A549 (cell line): ENCODE data around the gene TIE1. TPM values are rescaled to one million over a fixed set of nuclear protein-coding genes. Genes with fewer than 3 reads are reported as not detected.

ENCODE experiments used
- ATAC-seq, 2 experiments: fragments of 200-7000 bp in 1 of 2; fragments of >200 bp in 1 of 2; cut with Nextera tagmentation in 1 of 2; cut with Tn5 transposase in 1 of 2; 3 replicates each; pipeline versions ENCODE4 v1.8.0 to v1.9.1; 2018 to 2020; ENCODE audit warnings: mild to moderate bottlenecking in 1 of 2, moderate library complexity in 1 of 2
- CTCF ChIA-PET: fragments of 300-600 bp; sonication (Branson Sonifier 250); formaldehyde crosslinking; extraction: SDS; loops from one replicate; lab custom pipeline; 2021; ENCODE audit warnings: antibody characterized with exemption, inconsistent platforms; lab: Yijun Ruan, JAX
- POLR2A ChIA-PET: fragments of 350-600 bp; formaldehyde crosslinking; extraction: SDS; loops from one replicate; lab custom pipeline; 2021; ENCODE audit warnings: antibody characterized with exemption, inconsistent platforms; lab: Yijun Ruan, JAX
- DNase-seq, 2 experiments: peaks; one replicate each; pipeline versions ENCODE4 v3.0.0 to v3.0.0-alpha.2; 2011 to 2016; ENCODE audit warnings: low read depth in 1 of 2, low spot score in 1 of 2
- FAIRE-seq: peaks from 2 replicates; lab custom pipeline; 2011; peaks lifted over from hg19 to GRCh38; lab: Jason Lieb, UNC
- H3K27ac ChIP-seq, 2 experiments: fragments of >200 bp; sonication (Bioruptor Twin); formaldehyde crosslinking; 3 replicates each; pipeline ENCODE4 v1.5.1; 2016 to 2017
- H3K4me1 ChIP-seq: fragments of >200 bp; sonication (Bioruptor Twin); formaldehyde crosslinking; 3 replicates; pipeline ENCODE4 v1.6.1; 2016
- H3K4me2 ChIP-seq: fragments of >200 bp; sonication (Bioruptor Twin); formaldehyde crosslinking; 3 replicates; pipeline ENCODE4 v1.6.1; 2016
- H3K4me3 ChIP-seq: fragments of >200 bp; sonication (Bioruptor Twin); formaldehyde crosslinking; 3 replicates; pipeline ENCODE4 v1.5.1; 2016
- H3K9me3 ChIP-seq: fragments of >200 bp; sonication (Bioruptor Twin); formaldehyde crosslinking; 3 replicates; pipeline ENCODE4 v1.6.1; 2016
- EP300 ChIP-seq, 2 experiments: fragments of >200 bp; sonication (Bioruptor Twin); formaldehyde crosslinking; IDR thresholded peaks; 2 replicates in 1 of 2; 3 replicates in 1 of 2; pipeline ENCODE4 v1.6.1; 2016 to 2017
- HEYL ChIP-seq: fragments of 250-450 bp; sonication (Bioruptor Pico); IDR thresholded peaks from 2 replicates; pipeline ENCODE4 v1.8.0; 2021; ENCODE audit warnings: mild to moderate bottlenecking, moderate library complexity
- HOXA7 ChIP-seq: fragments of 250-450 bp; sonication (Bioruptor Pico); IDR thresholded peaks from 2 replicates; pipeline ENCODE4 v1.5.0; 2020; ENCODE audit warnings: mild to moderate bottlenecking, moderate library complexity
- HOXB13 ChIP-seq: fragments of 250-450 bp; sonication (Bioruptor Pico); IDR thresholded peaks from 2 replicates; pipeline ENCODE4 v1.5.0; 2020; ENCODE audit warnings: low read depth, mild to moderate bottlenecking, moderate library complexity
- JUN ChIP-seq, 2 experiments: fragments of >200 bp; sonication (Bioruptor Twin); formaldehyde crosslinking; IDR thresholded peaks; 2 replicates in 1 of 2; 3 replicates in 1 of 2; pipeline ENCODE4 v1.6.1; 2016 to 2017
- JUNB ChIP-seq: fragments of >200 bp; sonication (Bioruptor Twin); formaldehyde crosslinking; IDR thresholded peaks from 2 replicates; pipeline ENCODE4 v1.6.1; 2016
- KDM1A ChIP-seq: fragments of 200-600 bp; sonication (generic); IDR thresholded peaks from 2 replicates; pipeline ENCODE4 v1.6.1; 2016; ENCODE audit warnings: low read depth, mild to moderate bottlenecking
- MAZ ChIP-seq: fragments of 150-350 bp; IDR thresholded peaks from 2 replicates; pipeline ENCODE4 v1.6.1; 2014; ENCODE audit warnings: antibody characterized with exemption, low read depth, low read length, borderline replicate concordance
- MYC ChIP-seq: IDR thresholded peaks from 2 replicates; pipeline ENCODE4 v1.6.1; 2012; ENCODE audit warnings: mild to moderate bottlenecking, inconsistent platforms, low read length, improper control_type of control experiment, borderline replicate concordance
- PHF8 ChIP-seq: fragments of 200-600 bp; sonication (generic); IDR thresholded peaks from 2 replicates; pipeline ENCODE4 v1.6.1; 2016; ENCODE audit warnings: low read depth, mild to moderate bottlenecking, antibody characterized with exemption, moderate library complexity, borderline replicate concordance
- POLR2A ChIP-seq: IDR thresholded peaks from 2 replicates; pipeline ENCODE4 v1.6.1; 2012; ENCODE audit warnings: mild to moderate bottlenecking, low read length
- RCOR1 ChIP-seq: fragments of 150-350 bp; IDR thresholded peaks from 2 replicates; pipeline ENCODE4 v1.6.1; 2014; ENCODE audit warnings: antibody characterized with exemption, low read length, low read depth
- RFX5 ChIP-seq: fragments of 450-650 bp; IDR thresholded peaks from 2 replicates; pipeline ENCODE4 v1.7.1; 2014; ENCODE audit warnings: antibody characterized with exemption, mild to moderate bottlenecking, moderate library complexity
- RNF2 ChIP-seq: fragments of 200-600 bp; sonication (generic); IDR thresholded peaks from 2 replicates; pipeline ENCODE4 v1.6.1; 2016; ENCODE audit warnings: low read depth, mild to moderate bottlenecking, antibody characterized with exemption, moderate library complexity, borderline replicate concordance
- SREBF2 ChIP-seq: fragments of 450-650 bp; IDR thresholded peaks from 2 replicates; pipeline ENCODE4 v1.6.1; 2014; ENCODE audit warnings: mild to moderate bottlenecking, moderate library complexity
- ZNF302 ChIP-seq: fragments of 250-450 bp; sonication (Bioruptor Pico); IDR thresholded peaks from 2 replicates; pipeline ENCODE4 v1.9.0; 2021; ENCODE audit warnings: inconsistent platforms, mild to moderate bottlenecking, moderate library complexity
- ZSCAN20 ChIP-seq: fragments of 250-450 bp; sonication (Bioruptor Pico); IDR thresholded peaks from 2 replicates; pipeline ENCODE4 v1.8.0; 2022; ENCODE audit warnings: mild to moderate bottlenecking, moderate library complexity
- WGBS: methylation state at CpG from one replicate; pipeline ENCODE4 v1.1.6; 2017; ENCODE audit errors: missing lambda C conversion rate; 5-methylcytosine and 5-hydroxymethylcytosine counted together
- polyA plus RNA-seq, 4 experiments: library from polyadenylated mRNA; depleted of rRNA in 3 of 4; stranded (reverse); fragments of >200 nt; fragmentation: RNase III in 1 of 4; extraction: RNeasy Plus Mini Kit Qiagen cat#74134 plus additional on column Dnase treatment in 1 of 4; gene quantifications; 2 replicates in 3 of 4; 3 replicates in 1 of 4; pipeline ENCODE4 v1.2.3, GENCODE V29; 2011 to 2017
- TF ChIP-seq, protein P1 (sequence below): IDR thresholded peaks from 2 replicates; pipeline ENCODE4 v1.6.1; 2012
- TF ChIP-seq, protein P2 (sequence below): fragments of >200 bp; sonication (Bioruptor Twin); formaldehyde crosslinking; IDR thresholded peaks from 3 replicates; pipeline ENCODE4 v1.5.1; 2016
- TF ChIP-seq, protein P3 (sequence below): fragments of >200 bp; sonication (Bioruptor Twin); formaldehyde crosslinking; IDR thresholded peaks from 3 replicates; pipeline ENCODE4 v1.6.1; 2016
- TF ChIP-seq, protein P4 (sequence below): IDR thresholded peaks from 2 replicates; pipeline ENCODE4 v1.6.1; 2012; ENCODE audit warnings: low read depth, borderline replicate concordance
- TF ChIP-seq, protein P5 (sequence below): IDR thresholded peaks from 2 replicates; pipeline ENCODE4 v1.6.1; 2012
- TF ChIP-seq, protein P6 (sequence below): fragments of 250-450 bp; sonication (Bioruptor Pico); IDR thresholded peaks from 2 replicates; pipeline ENCODE4 v1.5.0; 2020; ENCODE audit warnings: low read depth, mild to moderate bottlenecking, moderate library complexity

Gene TIE1
- polyA plus RNA-seq, 2 of the 4 experiments (the other 2 are of a cell fraction) = not detected

DNA sequence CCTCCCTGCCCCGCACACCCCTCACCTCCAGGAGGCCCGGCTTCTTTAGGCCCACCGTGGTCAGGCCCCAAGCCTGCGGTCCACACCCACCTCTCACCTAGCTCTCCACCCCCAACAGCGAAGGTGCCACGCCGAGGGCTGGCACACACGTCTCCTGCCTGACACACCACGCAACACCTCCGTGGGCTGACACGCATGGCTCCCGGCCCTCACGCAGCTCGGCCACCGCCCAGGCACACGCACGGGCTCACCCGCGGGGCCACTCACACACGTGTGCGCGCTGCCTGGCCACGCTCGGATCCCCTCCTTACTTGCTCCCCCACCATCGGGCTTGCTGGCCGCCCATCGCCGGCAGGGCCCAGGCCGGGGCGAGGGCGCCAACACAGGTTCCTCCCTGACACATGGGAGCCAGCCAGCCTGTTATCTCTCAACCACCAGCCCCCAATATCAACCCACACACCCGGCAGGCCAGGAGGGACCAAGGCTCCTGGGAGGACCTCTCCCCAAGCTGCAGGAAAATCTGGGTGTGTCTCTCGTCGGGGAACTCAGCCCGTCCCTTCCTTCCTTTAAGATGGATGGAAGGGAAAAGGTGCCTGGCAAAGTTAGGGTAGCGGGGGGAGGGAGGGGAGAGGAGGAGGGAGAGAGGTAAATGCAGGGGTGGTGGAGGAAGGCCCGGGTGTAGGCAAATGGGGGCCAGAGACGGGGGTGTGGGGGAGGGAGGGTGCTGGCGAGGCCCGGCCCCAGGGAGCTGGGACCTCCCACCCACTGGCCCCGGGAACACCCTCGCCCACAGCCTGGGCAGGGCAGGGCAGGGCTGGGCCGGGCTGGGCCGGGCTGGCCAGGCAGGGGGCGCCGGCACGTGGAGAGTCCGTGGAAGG, 66.5 kb downstream of the TIE1 start:
- Histone ChIP-seq H3K4me3 (peak overlapping the region; percentile 90), H3K27ac (peak overlapping the region; percentile 94 to 99), H3K4me2 (peak overlapping the region; percentile 99), H3K9me3 (no peaks in the 10 kb centered on the region), H3K4me1 (peaks cover 46% of the 10 kb centered on the region)
- FAIRE-seq (no peak), DNase-seq (peak in 1 of 2 experiments; percentile 46), ATAC-seq (peak; percentile 76 to 84)
- POLR2A ChIA-PET = interaction anchor here (0.6 to 2.4 kb wide), 12 partner anchors 9 to 283 kb away, joined by 3 to 37 read pairs (median 4); partner anchors contain the start of genes CDC20, HYI, KDM4A and MED8
- no peak for TF ChIP-seq ZSCAN20 (CRISPR knock-in tag)
- WGBS = 0% methylated on average over 22 of the region's 48 CpGs
- CTCF ChIA-PET = interaction anchor here (1.4 to 2.4 kb wide), 3 partner anchors 11 to 28 kb away, joined by 4 to 10 read pairs (median 4); no protein-coding TSS in a partner anchor

DNA sequence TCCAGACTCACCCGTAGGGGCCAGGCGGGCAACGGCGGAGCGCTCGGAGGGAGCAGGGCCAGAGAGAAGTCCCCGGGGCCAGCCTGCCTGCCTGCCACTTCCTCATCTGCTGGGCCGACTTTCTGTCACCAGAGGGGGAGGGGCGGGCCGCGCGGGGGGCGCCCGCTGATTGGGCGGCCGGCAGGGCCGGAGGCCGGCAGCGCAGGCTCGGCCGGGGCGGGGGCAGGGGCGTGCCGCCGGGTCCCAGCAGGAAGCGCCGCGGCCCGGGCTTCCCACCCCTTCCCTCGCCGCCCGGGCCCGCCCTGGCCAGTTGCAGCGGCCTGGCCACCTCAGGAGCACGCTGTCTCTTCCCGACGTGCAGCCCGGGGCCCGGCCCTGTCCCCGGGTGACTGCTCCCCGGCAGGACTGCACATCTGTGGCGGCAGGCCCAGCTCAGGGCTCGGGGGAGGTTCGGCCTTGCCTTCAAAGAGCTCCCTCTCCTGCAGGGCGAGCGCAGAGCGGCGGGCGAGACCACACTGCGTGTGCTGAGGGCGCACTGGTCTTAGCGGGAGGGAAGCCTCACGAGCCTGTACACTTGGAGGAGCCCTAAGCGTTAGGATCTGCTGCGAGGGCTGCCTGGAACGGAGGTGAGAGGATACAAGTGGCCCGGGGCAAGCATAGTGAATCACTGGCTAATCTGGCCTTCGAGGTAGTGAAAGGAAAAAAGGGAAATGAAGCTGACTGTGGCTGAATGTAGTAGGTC, 67.3 kb downstream of the TIE1 start, which contains the start of gene ELOVL1:
Gene ELOVL1, minus strand, starts transcription at position 108 of the 742 bp plus-strand sequence. CDS start 2,402 bp downstream, outside the sequence.
- DNase-seq (peak; percentile 72 to 84), ATAC-seq (peak; percentile 83 to 85), FAIRE-seq (no peak)
- WGBS = under 1% methylated on average over 7 of the region's 58 CpGs
- CTCF ChIA-PET = interaction anchor here (0.7 to 2.4 kb wide), 7 partner anchors 10 to 250 kb away, joined by 3 to 10 read pairs (median 4); no protein-coding TSS in a partner anchor
- no peaks in the 10 kb centered on the region for H3K9me3 ChIP-seq
- no peak for TF ChIP-seq JUNB
- TF ChIP-seq KDM1A = no peak
- TF ChIP-seq, protein P1, sequence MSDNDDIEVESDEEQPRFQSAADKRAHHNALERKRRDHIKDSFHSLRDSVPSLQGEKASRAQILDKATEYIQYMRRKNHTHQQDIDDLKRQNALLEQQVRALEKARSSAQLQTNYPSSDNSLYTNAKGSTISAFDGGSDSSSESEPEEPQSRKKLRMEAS = peak; percentile 88
- TF ChIP-seq JUN (IDR thresholded peaks at IDR 0.05) = peak; percentile 80 to 82
- TF ChIP-seq SREBF2 = no peak
- peak; percentile 18; the same call in 1 of the 2 replicates for TF ChIP-seq RNF2
- TF ChIP-seq HOXB13 = peak; percentile 68
- TF ChIP-seq, protein P2, sequence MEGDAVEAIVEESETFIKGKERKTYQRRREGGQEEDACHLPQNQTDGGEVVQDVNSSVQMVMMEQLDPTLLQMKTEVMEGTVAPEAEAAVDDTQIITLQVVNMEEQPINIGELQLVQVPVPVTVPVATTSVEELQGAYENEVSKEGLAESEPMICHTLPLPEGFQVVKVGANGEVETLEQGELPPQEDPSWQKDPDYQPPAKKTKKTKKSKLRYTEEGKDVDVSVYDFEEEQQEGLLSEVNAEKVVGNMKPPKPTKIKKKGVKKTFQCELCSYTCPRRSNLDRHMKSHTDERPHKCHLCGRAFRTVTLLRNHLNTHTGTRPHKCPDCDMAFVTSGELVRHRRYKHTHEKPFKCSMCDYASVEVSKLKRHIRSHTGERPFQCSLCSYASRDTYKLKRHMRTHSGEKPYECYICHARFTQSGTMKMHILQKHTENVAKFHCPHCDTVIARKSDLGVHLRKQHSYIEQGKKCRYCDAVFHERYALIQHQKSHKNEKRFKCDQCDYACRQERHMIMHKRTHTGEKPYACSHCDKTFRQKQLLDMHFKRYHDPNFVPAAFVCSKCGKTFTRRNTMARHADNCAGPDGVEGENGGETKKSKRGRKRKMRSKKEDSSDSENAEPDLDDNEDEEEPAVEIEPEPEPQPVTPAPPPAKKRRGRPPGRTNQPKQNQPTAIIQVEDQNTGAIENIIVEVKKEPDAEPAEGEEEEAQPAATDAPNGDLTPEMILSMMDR = no peak
- peak; percentile 82 for TF ChIP-seq POLR2A
- no peak for TF ChIP-seq ZSCAN20 (CRISPR knock-in tag)
- no peak for TF ChIP-seq RCOR1
- peak; percentile 36; the same call in 1 of the 2 replicates for TF ChIP-seq PHF8
- no peak for TF ChIP-seq EP300 (IDR thresholded peaks at IDR 0.05)
- TF ChIP-seq HOXA7 (CRISPR knock-in tag) = no peak
- TF ChIP-seq MYC = no peak; the same call in 1 of the 2 replicates
- no peak for TF ChIP-seq HEYL
- no peak for TF ChIP-seq ZNF302 (CRISPR knock-in tag)
- TF ChIP-seq, protein P3, sequence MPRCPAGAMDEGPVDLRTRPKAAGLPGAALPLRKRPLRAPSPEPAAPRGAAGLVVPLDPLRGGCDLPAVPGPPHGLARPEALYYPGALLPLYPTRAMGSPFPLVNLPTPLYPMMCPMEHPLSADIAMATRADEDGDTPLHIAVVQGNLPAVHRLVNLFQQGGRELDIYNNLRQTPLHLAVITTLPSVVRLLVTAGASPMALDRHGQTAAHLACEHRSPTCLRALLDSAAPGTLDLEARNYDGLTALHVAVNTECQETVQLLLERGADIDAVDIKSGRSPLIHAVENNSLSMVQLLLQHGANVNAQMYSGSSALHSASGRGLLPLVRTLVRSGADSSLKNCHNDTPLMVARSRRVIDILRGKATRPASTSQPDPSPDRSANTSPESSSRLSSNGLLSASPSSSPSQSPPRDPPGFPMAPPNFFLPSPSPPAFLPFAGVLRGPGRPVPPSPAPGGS = peak; percentile 86; the same call in 2 of the 3 replicates
- TF ChIP-seq, protein P4, sequence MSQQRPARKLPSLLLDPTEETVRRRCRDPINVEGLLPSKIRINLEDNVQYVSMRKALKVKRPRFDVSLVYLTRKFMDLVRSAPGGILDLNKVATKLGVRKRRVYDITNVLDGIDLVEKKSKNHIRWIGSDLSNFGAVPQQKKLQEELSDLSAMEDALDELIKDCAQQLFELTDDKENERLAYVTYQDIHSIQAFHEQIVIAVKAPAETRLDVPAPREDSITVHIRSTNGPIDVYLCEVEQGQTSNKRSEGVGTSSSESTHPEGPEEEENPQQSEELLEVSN = peak; percentile 89
- 0 out of 2 replicates have a peak, but pooled peaks have one; percentile 14 for TF ChIP-seq RFX5
- TF ChIP-seq, protein P5, sequence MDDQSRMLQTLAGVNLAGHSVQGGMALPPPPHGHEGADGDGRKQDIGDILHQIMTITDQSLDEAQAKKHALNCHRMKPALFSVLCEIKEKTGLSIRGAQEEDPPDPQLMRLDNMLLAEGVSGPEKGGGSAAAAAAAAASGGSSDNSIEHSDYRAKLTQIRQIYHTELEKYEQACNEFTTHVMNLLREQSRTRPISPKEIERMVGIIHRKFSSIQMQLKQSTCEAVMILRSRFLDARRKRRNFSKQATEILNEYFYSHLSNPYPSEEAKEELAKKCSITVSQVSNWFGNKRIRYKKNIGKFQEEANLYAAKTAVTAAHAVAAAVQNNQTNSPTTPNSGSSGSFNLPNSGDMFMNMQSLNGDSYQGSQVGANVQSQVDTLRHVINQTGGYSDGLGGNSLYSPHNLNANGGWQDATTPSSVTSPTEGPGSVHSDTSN = no peak
- TF ChIP-seq, protein P6, sequence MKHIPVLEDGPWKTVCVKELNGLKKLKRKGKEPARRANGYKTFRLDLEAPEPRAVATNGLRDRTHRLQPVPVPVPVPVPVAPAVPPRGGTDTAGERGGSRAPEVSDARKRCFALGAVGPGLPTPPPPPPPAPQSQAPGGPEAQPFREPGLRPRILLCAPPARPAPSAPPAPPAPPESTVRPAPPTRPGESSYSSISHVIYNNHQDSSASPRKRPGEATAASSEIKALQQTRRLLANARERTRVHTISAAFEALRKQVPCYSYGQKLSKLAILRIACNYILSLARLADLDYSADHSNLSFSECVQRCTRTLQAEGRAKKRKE (CRISPR knock-in tag) = no peak
- TF ChIP-seq MAZ = no peak
- H3K4me3 ChIP-seq = peak within 1 kb of the TSS; percentile 90
- POLR2A ChIA-PET = interaction anchor here (0.7 to 2.4 kb wide), 10 partner anchors 8 to 282 kb away, joined by 3 to 37 read pairs (median 4); partner anchors contain the start of genes CDC20, HYI, KDM4A and MED8
- peaks cover 50% of the 10 kb centered on the region for H3K4me1 ChIP-seq
- peak within 1 kb of the TSS; percentile 99 for H3K4me2 ChIP-seq
- peak within 1 kb of the TSS; percentile 94 to 99 for H3K27ac ChIP-seq
